ENCODE data around the gene CST9.

DNA sequence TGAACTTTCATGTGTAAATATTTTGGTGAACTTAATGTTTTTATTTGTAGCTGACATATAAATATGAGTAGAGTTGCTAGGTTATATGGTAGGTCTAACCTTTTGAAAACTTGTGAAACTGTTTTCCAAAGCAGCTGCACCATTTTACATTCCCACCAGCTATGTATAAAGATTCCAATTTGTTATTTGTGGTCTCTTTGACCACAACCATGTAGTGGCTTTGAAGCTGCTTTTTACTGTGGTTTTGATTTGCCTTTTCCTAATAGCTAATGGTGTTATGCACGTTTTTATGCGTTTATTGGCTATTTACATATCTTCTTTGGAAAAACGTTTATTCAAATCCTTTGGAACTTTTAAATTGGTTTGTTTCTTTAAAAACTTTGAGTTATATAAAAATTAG is 21.8 kb upstream of the CST9 start:
- no peak for TF ChIP-seq YY1 (IDR thresholded peaks at IDR 0.05; ENCODE audit: insufficient read depth, insufficient read length)
- no peak for TF ChIP-seq ZNF274 (IDR thresholded peaks at IDR 0.05; ENCODE audit: low read depth, low read length)
- TF ChIP-seq SUZ12 (IDR thresholded peaks at IDR 0.05; ENCODE audit: extremely low read depth, insufficient read depth, insufficient read length), result no peak

Measured in NT2/D1 (cell line).